GM19395 (cell line): Measurements from ENCODE around the gene CEBPB.
A peak's percentile ranks its signal among the peaks of the same experiment; 100 is the strongest.
"Not testable (repeated sequence)": the region's sequence is repeated elsewhere in the genome, so short reads cannot be mapped to it uniquely, and the experiment has no call there.

Experiments
- ATAC-seq: cut with Tn5 transposase; IDR thresholded peaks from one replicate; pipeline ENCODE4 v1.9.1; 2021; ENCODE audit warnings: mild to moderate bottlenecking, moderate library complexity; ENCODE audit not compliant: unreplicated experiment

The CEBPB gene

GRCh38 chr20:50169329-50169823 lies 21.3 kb upstream of the CEBPB start:
- ATAC-seq = no peak

GRCh38 chr20:50170549-50171220 lies 19.9 kb upstream of the CEBPB start:
- no peak for ATAC-seq

- ATAC-seq = no peak
Observed at GRCh38 chr20:50172347-50173013, 18.1 kb upstream of the CEBPB start.

GRCh38 chr20:50174456-50174855 lies 16.2 kb upstream of the CEBPB start:
- no peak for ATAC-seq

GRCh38 chr20:50175938-50176933 lies 14.4 kb upstream of the CEBPB start:
- ATAC-seq = no peak

- not testable (repeated sequence) for ATAC-seq
Observed at GRCh38 chr20:50178672-50179071, 12.0 kb upstream of the CEBPB start.

GRCh38 chr20:50181344-50181743 lies 9.3 kb upstream of the CEBPB start:
- ATAC-seq = no peak

GRCh38 chr20:50182346-50182745 lies 8.3 kb upstream of the CEBPB start:
- no peak for ATAC-seq

GRCh38 chr20:50185426-50185825 lies 5.2 kb upstream of the CEBPB start:
- no peak for ATAC-seq

GRCh38 chr20:50186151-50186885 lies 4.3 kb upstream of the CEBPB start:
- ATAC-seq = no peak

- no peak for ATAC-seq
Observed at GRCh38 chr20:50186987-50187402, 3.6 kb upstream of the CEBPB start.

- no peak for ATAC-seq
Observed at GRCh38 chr20:50187403-50188051, 3.1 kb upstream of the CEBPB start.

GRCh38 chr20:50188287-50188688 lies 2.3 kb upstream of the CEBPB start:
- no peak for ATAC-seq

- no peak for ATAC-seq
Observed at GRCh38 chr20:50188879-50189680, 1.6 kb upstream of the CEBPB start.

GRCh38 chr20:50189681-50190250 lies 864 bp upstream of the CEBPB start:
- ATAC-seq = no peak

GRCh38 chr20:50191065-50191543 lies 474 bp downstream of the CEBPB start:
- ATAC-seq = peak; percentile 32

GRCh38 chr20:50191544-50192363 lies 1.1 kb downstream of the CEBPB start:
- peak; percentile 42 for ATAC-seq
